DOHH2 (cell line): ENCODE measurements around the gene ZNF366.

Experiments
- EZH2phosphoT487 ChIP-seq: fragments of 200-600 bp; sonication (generic); IDR thresholded peaks from 2 replicates; pipeline ENCODE4 v1.6.1; 2017; ENCODE audit warnings: borderline replicate concordance, mild to moderate bottlenecking, antibody characterized with exemption, low read length, moderate library complexity, mixed read lengths
- TF ChIP-seq, protein P1 (sequence below): fragments of 200-600 bp; sonication (generic); IDR thresholded peaks from one replicate; pipeline ENCODE4 v1.5.1; 2014; ENCODE audit warnings: antibody characterized with exemption, mild to moderate bottlenecking, low read depth, low read length; ENCODE audit not compliant: poor library complexity, severe bottlenecking

GRCh38 chr5:72412283-72413055, 94.7 kb downstream of the ZNF366 start:
- TF ChIP-seq, protein P1, sequence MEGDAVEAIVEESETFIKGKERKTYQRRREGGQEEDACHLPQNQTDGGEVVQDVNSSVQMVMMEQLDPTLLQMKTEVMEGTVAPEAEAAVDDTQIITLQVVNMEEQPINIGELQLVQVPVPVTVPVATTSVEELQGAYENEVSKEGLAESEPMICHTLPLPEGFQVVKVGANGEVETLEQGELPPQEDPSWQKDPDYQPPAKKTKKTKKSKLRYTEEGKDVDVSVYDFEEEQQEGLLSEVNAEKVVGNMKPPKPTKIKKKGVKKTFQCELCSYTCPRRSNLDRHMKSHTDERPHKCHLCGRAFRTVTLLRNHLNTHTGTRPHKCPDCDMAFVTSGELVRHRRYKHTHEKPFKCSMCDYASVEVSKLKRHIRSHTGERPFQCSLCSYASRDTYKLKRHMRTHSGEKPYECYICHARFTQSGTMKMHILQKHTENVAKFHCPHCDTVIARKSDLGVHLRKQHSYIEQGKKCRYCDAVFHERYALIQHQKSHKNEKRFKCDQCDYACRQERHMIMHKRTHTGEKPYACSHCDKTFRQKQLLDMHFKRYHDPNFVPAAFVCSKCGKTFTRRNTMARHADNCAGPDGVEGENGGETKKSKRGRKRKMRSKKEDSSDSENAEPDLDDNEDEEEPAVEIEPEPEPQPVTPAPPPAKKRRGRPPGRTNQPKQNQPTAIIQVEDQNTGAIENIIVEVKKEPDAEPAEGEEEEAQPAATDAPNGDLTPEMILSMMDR: no peak
- TF ChIP-seq EZH2phosphoT487: no peak
